Measurements from ENCODE around the gene SEL1L3.

SEL1L3 gene

DNA sequence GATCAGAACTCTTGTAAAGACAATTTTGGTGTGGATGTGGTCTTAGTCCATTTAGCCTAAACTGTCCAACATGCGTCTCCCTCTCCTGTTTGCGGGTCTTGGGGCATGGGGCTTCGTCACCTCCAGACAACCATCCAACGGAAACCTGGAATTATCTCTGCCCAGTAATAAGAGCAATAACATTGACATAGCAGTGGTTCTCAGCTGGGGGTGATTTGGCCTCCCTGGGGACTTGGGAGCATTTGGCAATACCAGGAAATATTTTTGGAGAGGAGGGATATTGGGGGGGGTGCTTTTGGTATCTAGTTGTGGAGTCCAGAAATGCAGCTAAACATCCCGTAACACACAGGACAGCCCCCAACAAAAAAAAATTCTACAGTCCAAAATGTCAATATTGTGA is 47.2 kb downstream of the SEL1L3 start:
- no peak for DNase-seq

DNA sequence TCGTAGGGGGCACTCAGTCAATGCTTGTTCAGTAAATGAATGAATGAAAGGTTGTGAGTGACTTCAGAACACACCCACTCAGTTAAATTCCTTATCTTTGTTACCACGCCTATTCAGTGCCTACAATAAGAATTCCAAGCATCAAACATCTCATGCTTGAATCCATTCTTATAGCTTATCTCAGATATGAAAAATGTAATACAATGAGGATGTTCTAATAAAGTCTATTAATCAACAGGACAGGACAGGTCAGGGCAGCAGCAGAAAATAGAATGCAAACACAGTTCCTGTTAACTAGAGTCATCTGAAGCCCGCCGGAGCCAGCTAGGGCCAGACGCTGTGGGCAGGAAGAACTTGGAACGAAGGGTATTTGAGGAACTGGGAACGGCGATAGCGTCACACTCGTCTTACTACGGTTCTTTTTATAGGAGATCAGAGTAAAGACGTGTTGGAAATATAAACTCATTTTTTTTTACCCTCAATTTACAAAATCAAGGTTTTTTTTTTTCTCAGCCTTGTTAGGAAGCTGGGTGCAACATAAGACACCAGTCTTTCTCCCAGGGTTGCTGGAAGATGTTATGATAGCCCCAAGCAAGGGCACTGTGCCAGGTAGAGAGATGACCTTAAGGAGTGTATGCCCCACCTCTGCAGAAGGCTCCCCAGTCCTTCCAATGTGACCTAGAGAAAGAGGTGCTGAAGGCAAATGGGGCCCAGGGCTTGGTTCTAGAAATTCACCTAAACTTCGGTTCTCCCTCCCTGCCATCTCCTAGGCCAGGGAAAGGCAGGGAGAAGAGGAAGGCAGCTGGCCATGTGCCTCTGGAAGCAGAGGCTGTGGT is 48.3 kb downstream of the SEL1L3 start:
- DNase-seq = no peak

DNA sequence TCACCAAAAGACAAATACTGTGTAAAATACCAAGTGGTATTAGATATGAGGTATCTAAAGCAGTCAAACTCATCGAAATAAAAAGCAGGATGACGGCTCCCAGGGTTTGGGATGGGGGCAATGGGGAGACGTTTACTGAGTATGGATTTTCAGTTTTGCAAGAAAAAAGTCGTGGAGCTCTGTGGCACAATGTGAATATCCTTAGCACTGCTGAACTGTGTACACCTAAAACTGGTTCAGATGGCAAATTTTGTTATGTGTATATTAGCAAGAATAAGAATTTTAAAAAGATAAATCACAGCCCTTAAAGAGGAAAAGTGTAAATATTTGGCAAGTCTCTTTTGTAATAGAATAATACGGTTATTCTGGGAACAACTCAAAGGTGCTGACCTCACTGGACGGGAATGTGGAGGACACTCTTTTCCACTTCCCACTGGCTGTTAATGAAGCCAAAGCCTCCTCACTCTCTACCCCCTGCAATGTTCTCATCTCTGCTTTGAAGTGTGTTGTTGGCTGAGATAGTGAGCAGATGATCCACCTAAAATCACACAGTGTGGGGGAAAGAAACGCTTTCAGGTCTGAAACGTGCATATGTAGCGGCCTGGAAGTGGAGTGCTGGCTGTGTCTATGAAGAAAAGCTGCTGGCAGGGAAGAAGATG is 49.2 kb downstream of the SEL1L3 start:
- DNase-seq = no peak

DNA sequence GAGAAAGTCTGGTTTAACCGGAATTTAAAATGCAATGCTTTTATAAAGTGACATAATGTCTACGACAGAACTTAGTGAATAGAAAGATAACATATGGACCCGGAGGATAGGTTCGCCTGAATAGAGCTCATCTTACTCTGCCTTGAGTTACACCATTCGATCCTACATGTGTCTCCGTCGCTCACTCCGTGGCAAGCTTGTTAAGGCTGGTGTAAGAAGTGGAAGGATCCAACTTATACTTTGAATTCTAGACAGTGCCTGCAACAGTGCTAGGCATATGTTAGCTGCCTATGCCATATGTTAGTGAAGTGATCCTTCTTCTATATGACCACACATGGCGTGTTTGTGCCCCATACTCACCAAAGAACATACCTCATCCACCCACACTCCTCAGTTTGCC is 50.9 kb downstream of the SEL1L3 start:
- DNase-seq = no peak

DNA sequence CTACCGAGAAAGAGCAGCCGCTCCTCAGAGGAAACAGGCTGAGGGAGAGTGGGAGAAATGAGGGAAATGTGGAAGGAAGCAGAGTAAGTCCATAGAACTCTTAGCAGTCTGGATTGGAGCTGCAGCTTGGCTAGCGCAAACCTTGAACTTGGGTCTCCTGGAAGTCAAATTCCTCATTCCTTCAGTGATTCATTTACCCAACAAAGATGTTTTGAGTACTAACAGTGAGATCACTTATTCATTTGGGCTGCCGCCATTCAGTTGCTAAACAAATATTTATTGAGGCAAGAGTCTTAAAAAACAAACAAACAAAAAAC is 51.5 kb downstream of the SEL1L3 start:
- DNase-seq = no peak

DNA sequence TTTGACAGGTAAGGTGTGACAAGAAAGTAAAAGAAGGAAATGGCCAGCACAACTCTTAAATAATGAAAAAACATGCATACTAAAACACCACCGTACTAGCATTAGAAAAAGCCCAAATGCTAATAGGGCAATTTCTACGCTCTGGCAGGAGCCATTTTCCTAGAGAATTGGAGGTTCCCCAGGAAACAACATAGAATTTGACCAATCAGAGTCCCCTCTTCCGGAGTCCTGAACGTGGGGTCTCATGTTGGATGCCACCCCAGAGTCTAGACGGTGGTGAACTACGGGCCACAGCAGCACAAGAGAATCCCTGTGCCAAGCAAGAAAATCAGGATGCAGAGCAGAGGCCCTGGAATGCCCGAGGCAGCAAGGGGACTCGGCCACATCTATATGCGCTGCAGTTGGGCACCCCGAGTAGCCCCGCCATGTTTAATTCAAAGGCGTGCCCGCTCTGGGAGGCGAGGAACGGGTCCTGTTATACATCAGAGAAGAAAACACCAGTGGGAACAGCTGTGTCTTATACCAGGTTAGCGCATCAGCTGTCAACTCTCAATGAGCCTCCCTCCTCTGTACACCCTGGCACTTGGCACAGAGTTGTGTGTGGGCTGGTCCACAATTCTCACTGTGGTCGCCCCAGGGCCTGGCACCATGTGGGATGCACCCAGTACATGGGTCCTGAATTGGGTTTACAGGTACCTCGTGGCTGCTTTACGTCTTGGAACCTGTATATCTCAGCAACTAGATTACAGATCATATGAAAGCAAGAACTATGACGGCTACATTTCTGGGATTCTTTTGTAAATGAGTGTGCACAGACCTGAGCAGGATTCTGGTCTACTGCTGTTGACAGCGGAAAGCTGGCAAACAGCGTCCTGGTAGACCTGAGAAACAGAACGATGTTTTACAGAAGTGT is 52.1 kb downstream of the SEL1L3 start:
- DNase-seq = no peak

- no peak for DNase-seq
Observed at GRCh38 chr4:25809996-25810395, 52.8 kb downstream of the SEL1L3 start.

- no peak for DNase-seq
Observed at GRCh38 chr4:25807102-25807728, 55.6 kb downstream of the SEL1L3 start.

- DNase-seq = no peak
Observed at GRCh38 chr4:25805255-25805860, 57.4 kb downstream of the SEL1L3 start.

DNA sequence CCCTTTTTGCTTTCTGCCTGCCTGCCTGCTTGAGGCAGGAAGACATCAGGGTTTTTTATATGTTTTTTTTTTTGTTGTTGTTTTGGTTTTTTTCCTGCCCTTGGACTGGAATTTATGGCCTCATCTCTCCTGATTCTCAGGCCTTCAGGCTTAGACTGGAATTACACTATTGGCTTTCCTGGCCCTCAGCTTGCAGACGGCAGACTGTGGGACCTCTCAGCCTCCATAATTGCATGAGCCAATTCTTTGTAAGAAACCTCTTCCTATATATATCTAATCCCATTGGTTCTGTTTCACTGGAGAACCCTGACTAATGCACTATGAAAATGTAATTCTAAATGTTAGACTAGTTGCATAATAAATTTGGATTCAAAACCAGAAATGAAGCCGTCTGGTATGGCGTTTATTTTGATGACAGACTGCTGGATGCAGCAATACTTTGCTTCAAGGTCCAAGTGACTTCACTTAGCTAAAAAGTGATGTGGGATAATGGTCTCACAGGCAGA is 59.0 kb downstream of the SEL1L3 start:
- DNase-seq = no peak

- DNase-seq = no peak
Observed at GRCh38 chr4:25801594-25801993, 61.2 kb downstream of the SEL1L3 start.

DNA sequence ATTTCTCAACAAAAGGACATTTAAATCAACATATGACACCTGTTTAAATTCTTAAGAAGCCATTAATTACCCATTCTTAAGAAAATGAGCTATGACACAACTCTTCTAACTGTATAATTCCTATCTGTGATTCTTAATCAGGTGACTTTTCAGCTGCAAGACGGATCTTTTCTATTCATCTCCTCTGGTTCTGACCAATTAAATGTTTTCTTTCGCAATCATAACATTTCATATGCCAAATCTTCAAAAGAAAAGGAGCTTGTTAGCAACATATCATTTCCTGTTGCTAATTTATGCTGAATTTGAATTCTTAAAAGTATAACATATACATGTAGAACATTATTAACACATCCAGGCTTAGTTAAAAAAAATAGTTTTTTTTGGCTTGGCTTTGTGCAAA is 62.5 kb downstream of the SEL1L3 start:
- DNase-seq = no peak

GRCh38 chr4:25799522-25799921 is 63.3 kb downstream of the SEL1L3 start:
- DNase-seq = no peak

GRCh38 chr4:25797136-25797535 is 65.7 kb downstream of the SEL1L3 start:
- DNase-seq = no peak

DNA sequence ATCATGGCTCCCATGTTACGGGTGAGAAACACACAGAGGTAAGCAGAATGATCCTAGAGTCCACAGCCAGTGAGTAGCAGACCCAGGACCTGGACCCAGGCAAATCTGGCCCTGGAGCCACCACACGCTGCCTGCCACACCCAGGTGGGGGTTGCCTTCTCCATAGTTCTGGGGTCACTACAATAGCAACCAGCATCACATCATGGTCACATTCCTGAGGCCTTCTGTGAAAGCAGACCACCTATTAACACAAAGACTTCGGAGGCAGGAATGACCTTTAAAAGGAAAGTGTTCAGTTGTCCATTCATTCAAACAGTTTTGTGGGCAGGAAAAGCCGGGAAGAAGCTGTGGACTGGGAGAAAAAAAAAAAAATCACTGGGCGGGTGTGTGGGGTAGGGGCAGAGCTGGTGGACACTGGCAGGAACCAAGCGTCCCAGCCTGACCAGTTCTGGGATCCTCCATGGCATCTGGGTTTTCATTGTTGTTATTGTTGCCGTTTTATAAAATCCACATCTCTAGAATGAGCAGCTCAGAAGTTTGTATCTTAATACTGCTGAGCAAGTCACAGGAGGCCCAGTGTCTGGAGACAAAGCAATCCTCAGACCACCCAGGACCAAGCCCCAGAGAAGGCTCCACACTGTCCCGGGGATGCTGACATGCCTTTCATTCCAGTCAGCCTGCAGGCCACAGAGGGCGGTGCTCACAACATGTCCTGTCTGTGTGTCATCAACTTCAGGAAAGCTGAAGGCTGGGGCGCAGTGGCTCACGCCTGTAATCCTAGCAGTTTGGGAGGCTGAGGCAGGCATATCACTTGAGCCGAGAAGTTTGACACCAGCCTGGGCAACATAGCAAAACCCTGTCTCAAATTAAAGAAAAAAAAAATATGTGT is 67.0 kb downstream of the SEL1L3 start:
- no peak for DNase-seq

DNA sequence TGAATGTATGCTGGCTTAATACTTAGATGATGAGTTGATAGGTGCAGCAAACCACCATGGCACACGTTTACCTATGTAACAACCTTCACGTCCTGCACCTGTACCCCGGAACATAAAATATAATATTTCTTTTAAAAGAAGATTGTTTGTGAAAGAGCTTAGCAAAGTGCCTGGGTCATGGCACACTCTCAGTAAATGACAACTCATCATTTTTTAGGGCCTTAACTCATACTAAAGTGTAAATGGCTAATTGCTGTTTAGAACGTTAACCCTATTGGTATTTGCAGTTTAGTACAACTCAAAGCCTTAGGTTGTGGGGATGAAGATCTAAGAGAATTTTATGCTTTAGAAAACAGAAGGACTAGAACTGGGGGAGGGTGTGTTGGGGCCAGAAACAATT is 67.7 kb downstream of the SEL1L3 start:
- DNase-seq = no peak

DNA sequence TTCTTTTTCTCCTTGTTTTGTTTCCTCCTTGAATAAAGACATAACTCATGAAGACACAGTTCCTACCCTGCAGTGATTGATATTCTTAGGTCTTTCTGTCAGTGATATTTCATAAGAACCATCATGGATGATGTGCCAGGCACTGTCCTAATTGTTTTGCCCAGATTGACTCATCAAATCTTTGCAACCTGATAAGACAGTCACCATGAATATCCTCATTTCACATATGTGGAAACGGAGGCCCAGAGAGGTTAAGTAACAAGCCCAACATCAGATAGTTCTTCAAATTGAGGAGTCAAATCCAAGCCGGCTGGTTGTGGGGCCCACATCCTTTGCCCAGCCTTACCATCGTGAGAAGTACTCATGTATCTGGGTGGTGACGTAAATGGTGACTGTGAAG is 69.9 kb downstream of the SEL1L3 start:
- no peak for DNase-seq

DNA sequence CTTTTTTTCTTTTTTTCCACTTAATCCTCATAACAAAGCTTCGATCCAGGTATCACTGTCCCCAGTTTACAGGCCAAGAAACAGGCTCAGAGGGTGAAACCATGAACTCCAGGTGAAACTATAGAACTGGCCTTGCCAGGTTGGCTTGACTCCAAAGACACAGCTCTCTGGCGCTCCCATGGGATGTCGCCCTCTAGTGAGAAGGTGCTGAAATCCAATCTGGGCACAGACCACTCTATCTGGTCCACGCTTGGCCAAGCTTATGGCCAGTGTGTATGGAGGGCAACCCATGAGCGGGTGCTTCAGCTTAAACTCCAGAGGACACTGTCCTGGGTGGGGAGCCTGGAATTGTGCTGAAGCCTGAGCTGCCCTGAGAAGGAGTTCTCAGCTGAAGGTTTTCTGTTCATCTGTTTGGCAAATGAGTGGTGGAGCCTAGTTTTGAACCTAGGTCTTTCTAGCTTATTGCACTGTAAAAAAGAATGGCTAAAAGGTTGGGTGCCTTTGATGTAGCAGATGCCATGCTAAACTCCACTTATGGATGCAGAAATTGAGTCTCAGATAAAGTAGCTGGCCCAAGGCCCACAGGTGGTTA is 70.5 kb downstream of the SEL1L3 start:
- peak in 1 of 2 experiments; percentile 28 for DNase-seq

GRCh38 chr4:25790024-25790423 is 72.8 kb downstream of the SEL1L3 start:
- no peak for DNase-seq

GRCh38 chr4:25788703-25789238 is 74.0 kb downstream of the SEL1L3 start:
- DNase-seq = no peak

All from activated T-cell treated with anti-CD3 and anti-CD28 coated beads, Interleukin-2, amount 50 U/mL, for 48 hours (primary cell).